K562 (cell line): ENCODE results near the gene MCCD1. TPM values are rescaled to one million over a fixed set of nuclear protein-coding genes. Genes with fewer than 3 reads are reported as not detected.

ENCODE experiments used
- ATAC-seq: fragments of 200-7000 bp; cut with Tn5 transposase; 3 replicates; pipeline ENCODE4 v1.9.1; 2020; ENCODE audit warnings: moderate library complexity
- BruUV-seq: library from RNA; stranded (reverse); fragments of 400-500 nt; replicated peaks from 2 replicates; lab custom pipeline; 2021; lab: Mats Ljungman, UMichigan
- CTCF ChIA-PET: fragments of 300-600 bp; formaldehyde crosslinking; extraction: SDS; loops from one replicate; lab custom pipeline; 2021; ENCODE audit warnings: low intra/inter-chr PET ratio; lab: Yijun Ruan, JAX
- POLR2A ChIA-PET: fragments of 300-600, 350-650 bp; sonication (Branson Sonifier 250); formaldehyde crosslinking; extraction: SDS; loops from one replicate; lab custom pipeline; 2021; ENCODE audit warnings: antibody characterized with exemption, inconsistent platforms; lab: Yijun Ruan, JAX
- DNase-seq, 4 experiments: peaks; one replicate each; pipeline versions ENCODE4 v3.0.0 to v3.0.0-alpha.2; 2011 to 2018; ENCODE audit warnings: low spot score in 3 of 4, mixed read lengths in 3 of 4; ENCODE audit errors: extremely low read depth in 1 of 4
- FAIRE-seq: peaks from 2 replicates; lab custom pipeline; 2011; peaks lifted over from hg19 to GRCh38; lab: Jason Lieb, UNC
- H2AFZ ChIP-seq: 2 replicates; pipeline ENCODE4 v1.6.0; 2011; ENCODE audit warnings: low read depth, low read length, control low read depth, inconsistent platforms
- H3K27ac ChIP-seq: fragments of 200-600 bp; 3 replicates; pipeline ENCODE4 v1.8.0; 2011; ENCODE audit warnings: low read depth, mild to moderate bottlenecking, control low read depth, inconsistent platforms, low read length, moderate library complexity, mixed read lengths; ENCODE audit errors: extremely low read depth
- H3K27me3 ChIP-seq, 2 experiments: fragments of 300-600 bp in 1 of 2; 2 replicates in 1 of 2; 3 replicates in 1 of 2; pipeline versions ENCODE4 v1.6.0 to v1.8.0; 2011; ENCODE audit warnings: inconsistent platforms in 2 of 2, low read length in 2 of 2, mild to moderate bottlenecking in 1 of 2, mixed read lengths in 1 of 2, moderate library complexity in 1 of 2; ENCODE audit not compliant: control insufficient read depth in 2 of 2, insufficient read depth in 2 of 2
- H3K36me3 ChIP-seq: fragments of 300-600 bp; 3 replicates; pipeline ENCODE4 v1.8.0; 2011; ENCODE audit warnings: mild to moderate bottlenecking, low read length, inconsistent platforms; ENCODE audit not compliant: control insufficient read depth, insufficient read depth
- H3K4me1 ChIP-seq, 2 experiments: fragments of 200-600 bp in 1 of 2; replicated peaks in 1 of 2; 2 replicates in 1 of 2; 3 replicates in 1 of 2; pipeline versions ENCODE4 v1.5.1 to v1.8.0; 2011; ENCODE audit warnings: inconsistent platforms in 2 of 2, low read length in 2 of 2, mild to moderate bottlenecking in 1 of 2, mixed read lengths in 1 of 2, moderate library complexity in 1 of 2; ENCODE audit not compliant: control insufficient read depth in 2 of 2, insufficient read depth in 2 of 2
- H3K4me2 ChIP-seq: 2 replicates; pipeline ENCODE4 v1.6.1; 2011; ENCODE audit warnings: low read length, control low read depth, inconsistent platforms, mixed read lengths; ENCODE audit not compliant: insufficient read depth
- H3K4me3 ChIP-seq: fragments of 200-600 bp; sonication (generic), shearing (Covaris generic); 2 replicates; pipeline ENCODE4 v1.5.1; 2016; ENCODE audit warnings: control low read depth, inconsistent platforms
- H3K79me2 ChIP-seq: fragments of 200-600 bp; 3 replicates; pipeline ENCODE4 v1.8.0; 2011; ENCODE audit warnings: low read length, inconsistent platforms; ENCODE audit not compliant: control insufficient read depth, insufficient read depth
- H3K9ac ChIP-seq, 2 experiments: 2 replicates each; pipeline versions ENCODE4 v1.6.0 to v1.6.1; 2011; ENCODE audit warnings: low read depth in 2 of 2, low read length in 2 of 2, control low read depth in 1 of 2, inconsistent platforms in 1 of 2, mild to moderate bottlenecking in 1 of 2, mixed read lengths in 1 of 2; ENCODE audit not compliant: insufficient read depth in 1 of 2
- H3K9me1 ChIP-seq: one replicate; pipeline ENCODE4 v1.6.0; 2011; ENCODE audit warnings: inconsistent platforms, mild to moderate bottlenecking, low read length, moderate library complexity; ENCODE audit not compliant: control insufficient read depth, insufficient read depth
- H3K9me3 ChIP-seq: replicated peaks from 2 replicates; pipeline ENCODE4 v1.5.1; 2011; ENCODE audit warnings: low read depth, low read length, inconsistent platforms; ENCODE audit not compliant: control insufficient read depth, insufficient read depth
- H4K20me1 ChIP-seq: replicated peaks from 2 replicates; pipeline ENCODE4 v1.6.1; 2011; ENCODE audit warnings: low read length, inconsistent platforms, mixed read lengths; ENCODE audit not compliant: control insufficient read depth, insufficient read depth
- CXXC5 ChIP-seq: fragments of 250-450 bp; sonication (Bioruptor Pico); IDR thresholded peaks from 2 replicates; pipeline ENCODE4 v1.8.0; 2022; ENCODE audit warnings: inconsistent platforms, mild to moderate bottlenecking, moderate library complexity
- DDX20 ChIP-seq: fragments of 450-650 bp; IDR thresholded peaks from 2 replicates; pipeline ENCODE4 v1.6.1; 2016; ENCODE audit warnings: missing genetic modification characterization, low read depth, mild to moderate bottlenecking, missing compliant biosample characterization, moderate library complexity
- HNRNPK ChIP-seq: fragments of 200-400 bp; formaldehyde crosslinking; IDR thresholded peaks from one replicate; pipeline ENCODE4 v1.6.1; 2018; ENCODE audit warnings: mild to moderate bottlenecking, low read depth, low read length; ENCODE audit not compliant: poor library complexity, severe bottlenecking
- MED1 ChIP-seq: sonication (generic); formaldehyde crosslinking; IDR thresholded peaks from 2 replicates; pipeline ENCODE4 v1.8.1; 2023; ENCODE audit warnings: missing genetic modification reagents, borderline replicate concordance
- MEIS2 ChIP-seq: fragments of 450-650 bp; IDR thresholded peaks from 2 replicates; pipeline ENCODE4 v1.6.1; 2014; ENCODE audit warnings: mild to moderate bottlenecking; ENCODE audit not compliant: partially characterized antibody
- MTF1 ChIP-seq: fragments of 250-450 bp; sonication (Bioruptor Pico); IDR thresholded peaks from 2 replicates; pipeline ENCODE4 v1.9.0; 2021; ENCODE audit warnings: moderate library complexity, mild to moderate bottlenecking, inconsistent platforms, borderline replicate concordance
- RAD21 ChIP-seq, 2 experiments: fragments of 250-450 bp in 1 of 2; fragments of 450-650 bp in 1 of 2; sonication (Bioruptor Pico) in 1 of 2; formaldehyde crosslinking in 1 of 2; IDR thresholded peaks in 1 of 2; conservative IDR thresholded peaks in 1 of 2; 2 replicates each; pipeline versions ENCODE4 v1.4.0 to v1.8.0; 2020 to 2022; ENCODE audit warnings: mild to moderate bottlenecking in 2 of 2, moderate library complexity in 1 of 2
- SFPQ ChIP-seq: fragments of 200-400 bp; formaldehyde crosslinking; IDR thresholded peaks from 2 replicates; pipeline ENCODE4 v1.6.1; 2017; ENCODE audit warnings: mild to moderate bottlenecking, low read depth, low read length, moderate library complexity
- SNIP1 ChIP-seq: fragments of 450-650 bp; IDR thresholded peaks from 2 replicates; pipeline ENCODE4 v1.7.1; 2017; ENCODE audit warnings: low read depth, mild to moderate bottlenecking
- SUPT5H ChIP-seq: fragments of 450-650 bp; IDR thresholded peaks from 2 replicates; pipeline ENCODE4 v1.6.1; 2016
- ZNF224 ChIP-seq: sonication (generic); formaldehyde crosslinking; IDR thresholded peaks from 2 replicates; pipeline ENCODE4 v1.8.0; 2022; ENCODE audit warnings: mild to moderate bottlenecking, missing genetic modification reagents
- ZNF780A ChIP-seq: fragments of 250-450 bp; sonication (Bioruptor Pico); IDR thresholded peaks from 2 replicates; pipeline ENCODE4 v1.5.0; 2021; ENCODE audit warnings: mild to moderate bottlenecking
- WGBS: fragments of 100-300 bp; shearing (Covaris generic); methylation state at CpG from one replicate; pipeline ENCODE4 v1.1.6; 2016; ENCODE audit warnings: low coverage, mixed read lengths; ENCODE audit not compliant: insufficient coverage; ENCODE audit errors: missing lambda C conversion rate; 5-methylcytosine and 5-hydroxymethylcytosine counted together
- in situ Hi-C: fragments of 300-500 bp; cut with MboI; formaldehyde crosslinking; loops from 4 replicates; pipeline ENCODE4 v1.15.0; 2018; ENCODE audit warnings: inconsistent platforms, mixed read lengths
- intact Hi-C: fragments of 100-400 bp; cut with micrococcal nuclease; formaldehyde crosslinking; loops from 2 replicates; pipeline ENCODE4 v1.14.2; 2022
- polyA plus RNA-seq, 8 experiments: library from polyadenylated mRNA; depleted of rRNA in 4 of 8; stranded (reverse) in 5 of 8; unstranded in 3 of 8; fragments of >200 nt; fragmentation: Nextera tagmentation in 2 of 8; fragmentation: Illumina TruSeq in 1 of 8; extraction: Ambion mirVana in 2 of 8; extraction: Trizol in 1 of 8; gene quantifications; 2 replicates each; pipeline versions ENCODE4 v1.2.1 to v1.2.3, GENCODE V29; 2011 to 2014; ENCODE audit warnings: inconsistent platforms in 1 of 8, missing spikeins in 1 of 8
- total RNA-seq, 7 experiments: library from RNA; depleted of rRNA in 6 of 7; stranded (reverse); fragments of >200 nt in 6 of 7; fragmentation: Illumina TruSeq in 2 of 7; extraction: Trizol in 2 of 7; gene quantifications; 2 replicates each; pipeline versions ENCODE4 v1.2.1 to v1.2.3, GENCODE V29; 2011 to 2021; ENCODE audit warnings: low replicate concordance in 1 of 7
- TF ChIP-seq, protein P1 (sequence below): IDR thresholded peaks from 2 replicates; pipeline ENCODE4 v1.6.1; 2011; ENCODE audit not compliant: insufficient read length; ENCODE audit errors: extremely low read depth
- TF ChIP-seq, protein P2 (sequence below): fragments of 450-650 bp; IDR thresholded peaks from 2 replicates; pipeline ENCODE4 v1.6.1; 2018; ENCODE audit not compliant: partially characterized antibody

Gene MCCD1
- total and polyA plus RNA-seq, 9 of the 15 experiments (the other 6 are each of a cell fraction or from before 2014, with no cell fraction given) = not detected

GRCh38 chr6:31479151-31479932, 49.4 kb upstream of the MCCD1 start:
- H3K4me3 ChIP-seq = no peak overlapping the region
- no peaks in the 10 kb centered on the region for H3K79me2 ChIP-seq
- in situ Hi-C loops (no loop called here), intact Hi-C loops (no loop called here)
- no peak overlapping the region for H3K27ac ChIP-seq
- no peaks in the 10 kb centered on the region for H3K36me3 ChIP-seq
- no peak overlapping the region for H2AFZ ChIP-seq
- H4K20me1 ChIP-seq = 0 out of 2 replicates have a peak, but pooled peaks cover 4% of the 10 kb centered on the region
- BruUV-seq = no TSS peak
- H3K9ac ChIP-seq = no peak overlapping the region
- POLR2A ChIA-PET = interaction anchor here (1.6 kb wide), 1 partner anchor 17 kb away, joined by 5 read pairs; no protein-coding TSS in a partner anchor
- CTCF ChIA-PET = no interaction called here
- H3K27me3 ChIP-seq = peaks cover 32 to 57% of the 10 kb centered on the region in 2 experiments; a peak in 4 of 5 replicates
- no peaks in the 10 kb centered on the region; a peak in 1 of 5 replicates for H3K4me1 ChIP-seq
- DNase-seq (no peak), FAIRE-seq (no peak), ATAC-seq (no peak)
- 0% methylated on average over 5 of the region's 5 CpGs for WGBS
- no peak overlapping the region for H3K4me2 ChIP-seq
- H3K9me1 ChIP-seq = no peaks in the 10 kb centered on the region
- no peaks in the 10 kb centered on the region for H3K9me3 ChIP-seq
- no peak for TF ChIP-seq MTF1
- TF ChIP-seq SNIP1 = no peak
- no peak for TF ChIP-seq SFPQ
- no peak for TF ChIP-seq SUPT5H
- no peak for TF ChIP-seq RAD21 (CRISPR knock-in tag; conservative IDR thresholded peaks at IDR 0.05 in 1 of 2, IDR thresholded peaks at IDR 0.05 in 1 of 2)
- no peak for TF ChIP-seq MEIS2
- TF ChIP-seq, protein P1, sequence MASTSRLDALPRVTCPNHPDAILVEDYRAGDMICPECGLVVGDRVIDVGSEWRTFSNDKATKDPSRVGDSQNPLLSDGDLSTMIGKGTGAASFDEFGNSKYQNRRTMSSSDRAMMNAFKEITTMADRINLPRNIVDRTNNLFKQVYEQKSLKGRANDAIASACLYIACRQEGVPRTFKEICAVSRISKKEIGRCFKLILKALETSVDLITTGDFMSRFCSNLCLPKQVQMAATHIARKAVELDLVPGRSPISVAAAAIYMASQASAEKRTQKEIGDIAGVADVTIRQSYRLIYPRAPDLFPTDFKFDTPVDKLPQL = no peak
- TF ChIP-seq, protein P2, sequence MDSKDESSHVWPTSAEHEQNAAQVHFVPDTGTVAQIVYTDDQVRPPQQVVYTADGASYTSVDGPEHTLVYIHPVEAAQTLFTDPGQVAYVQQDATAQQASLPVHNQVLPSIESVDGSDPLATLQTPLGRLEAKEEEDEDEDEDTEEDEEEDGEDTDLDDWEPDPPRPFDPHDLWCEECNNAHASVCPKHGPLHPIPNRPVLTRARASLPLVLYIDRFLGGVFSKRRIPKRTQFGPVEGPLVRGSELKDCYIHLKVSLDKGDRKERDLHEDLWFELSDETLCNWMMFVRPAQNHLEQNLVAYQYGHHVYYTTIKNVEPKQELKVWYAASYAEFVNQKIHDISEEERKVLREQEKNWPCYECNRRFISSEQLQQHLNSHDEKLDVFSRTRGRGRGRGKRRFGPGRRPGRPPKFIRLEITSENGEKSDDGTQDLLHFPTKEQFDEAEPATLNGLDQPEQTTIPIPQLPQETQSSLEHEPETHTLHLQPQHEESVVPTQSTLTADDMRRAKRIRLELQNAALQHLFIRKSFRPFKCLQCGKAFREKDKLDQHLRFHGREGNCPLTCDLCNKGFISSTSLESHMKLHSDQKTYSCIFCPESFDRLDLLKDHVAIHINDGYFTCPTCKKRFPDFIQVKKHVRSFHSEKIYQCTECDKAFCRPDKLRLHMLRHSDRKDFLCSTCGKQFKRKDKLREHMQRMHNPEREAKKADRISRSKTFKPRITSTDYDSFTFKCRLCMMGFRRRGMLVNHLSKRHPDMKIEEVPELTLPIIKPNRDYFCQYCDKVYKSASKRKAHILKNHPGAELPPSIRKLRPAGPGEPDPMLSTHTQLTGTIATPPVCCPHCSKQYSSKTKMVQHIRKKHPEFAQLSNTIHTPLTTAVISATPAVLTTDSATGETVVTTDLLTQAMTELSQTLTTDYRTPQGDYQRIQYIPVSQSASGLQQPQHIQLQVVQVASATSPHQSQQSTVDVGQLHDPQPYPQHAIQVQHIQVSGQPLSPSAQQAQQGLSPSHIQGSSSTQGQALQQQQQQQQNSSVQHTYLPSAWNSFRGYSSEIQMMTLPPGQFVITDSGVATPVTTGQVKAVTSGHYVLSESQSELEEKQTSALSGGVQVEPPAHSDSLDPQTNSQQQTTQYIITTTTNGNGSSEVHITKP = no peak
- no peak for TF ChIP-seq ZNF780A
- no peak for TF ChIP-seq DDX20 (tag)
- no peak for TF ChIP-seq ZNF224 (CRISPR knock-in tag)
- no peak for TF ChIP-seq MED1 (CRISPR knock-in tag)
- TF ChIP-seq CXXC5 (CRISPR knock-in tag) = no peak
- no peak for TF ChIP-seq HNRNPK
